MCF 10A (cell line): Measurements from ENCODE around the gene CAVIN1. TPM values are rescaled to one million over a fixed set of nuclear protein-coding genes. Genes with fewer than 3 reads are reported as not detected.
"Not testable (repeated sequence)": the region's sequence is repeated elsewhere in the genome, so short reads cannot be mapped to it uniquely, and the experiment has no call there.

Experiments used
- BruUV-seq: library from RNA; stranded (reverse); fragments of 400-500 nt; replicated peaks from 2 replicates; lab custom pipeline; 2021; lab: Mats Ljungman, UMichigan
- CTCF ChIA-PET: fragments of 300-600 bp; sonication (Branson Sonifier 250); formaldehyde crosslinking; extraction: SDS; loops from one replicate; lab custom pipeline; 2021; ENCODE audit warnings: antibody characterized with exemption, inconsistent platforms; lab: Yijun Ruan, JAX
- POLR2A ChIA-PET: fragments of 300-600, 350-650 bp; sonication (Branson Sonifier 250); formaldehyde crosslinking; extraction: SDS; loops from one replicate; lab custom pipeline; 2020; ENCODE audit warnings: antibody characterized with exemption, inconsistent platforms; lab: Yijun Ruan, JAX
- DNase-seq: peaks from one replicate; pipeline ENCODE4 v3.0.0-alpha.2; 2018; ENCODE audit not compliant: unreplicated experiment
- H3K27ac Mint-ChIP-seq: one replicate; pipeline ENCODE4 v1.8.0; 2022; ENCODE audit warnings: mild to moderate bottlenecking, low read depth, mixed read lengths; ENCODE audit not compliant: unreplicated experiment
- H3K27me3 Mint-ChIP-seq: one replicate; pipeline ENCODE4 v1.8.0; 2022; ENCODE audit warnings: mixed read lengths; ENCODE audit not compliant: insufficient read depth, unreplicated experiment
- H3K36me3 Mint-ChIP-seq: one replicate; pipeline ENCODE4 v1.8.0; 2022; ENCODE audit warnings: mild to moderate bottlenecking, moderate library complexity, mixed read lengths; ENCODE audit not compliant: insufficient read depth, unreplicated experiment
- H3K4me1 Mint-ChIP-seq: one replicate; pipeline ENCODE4 v1.8.0; 2022; ENCODE audit warnings: mixed read lengths; ENCODE audit not compliant: insufficient read depth, unreplicated experiment
- H3K4me3 Mint-ChIP-seq: one replicate; pipeline ENCODE4 v1.8.0; 2022; ENCODE audit warnings: mild to moderate bottlenecking, moderate library complexity, mixed read lengths; ENCODE audit not compliant: unreplicated experiment
- H3K9me3 Mint-ChIP-seq: one replicate; pipeline ENCODE4 v1.8.0; 2022; ENCODE audit warnings: mixed read lengths; ENCODE audit not compliant: unreplicated experiment
- intact Hi-C: fragments of 100-400 bp; cut with micrococcal nuclease; formaldehyde crosslinking; loops from 2 replicates; pipeline ENCODE4 v1.14.1; 2022
- total RNA-seq: library from RNA; stranded (reverse); gene quantifications from 2 replicates; pipeline ENCODE4 v1.2.3, GENCODE V29; 2022
- TF ChIP-seq, protein P1 (sequence below): fragments of 200-600 bp; IDR thresholded peaks from one replicate; pipeline ENCODE4 v1.8.0; 2022; ENCODE audit warnings: antibody characterized with exemption, mild to moderate bottlenecking; ENCODE audit not compliant: unreplicated experiment

The CAVIN1 gene
- total RNA-seq, 1 experiment from 2014 or later = 143 TPM

DNA sequence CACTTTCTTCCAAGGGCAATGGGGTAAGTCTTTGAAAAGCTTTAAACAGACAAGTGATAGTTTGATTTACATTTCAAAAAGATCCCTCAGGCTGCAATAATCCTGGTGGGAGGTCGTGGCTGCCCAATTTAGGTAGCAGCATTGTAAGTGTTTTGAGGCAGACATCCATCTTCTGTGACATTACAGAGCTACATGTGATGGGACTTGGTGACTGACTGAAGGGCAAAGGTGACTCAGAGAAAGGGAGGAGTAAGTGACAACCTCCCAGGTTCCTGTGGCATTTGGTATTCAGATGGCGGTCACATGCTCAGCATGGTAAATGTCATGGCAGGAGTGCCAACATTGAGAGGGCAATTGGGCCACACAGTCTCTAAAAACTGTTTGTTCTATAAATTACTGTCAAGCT, 61.3 kb downstream of the CAVIN1 start:
- no TSS peak for BruUV-seq
- Mint-ChIP-seq H3K4me1 (peaks cover 39% of the 10 kb centered on the region), H3K27me3 (no peaks in the 10 kb centered on the region), H3K4me3 (no peak overlapping the region), H3K36me3 (peaks cover 31% of the 10 kb centered on the region), H3K9me3 (no peaks in the 10 kb centered on the region), H3K27ac (peak overlapping the region; percentile 51)
- ChIA-PET POLR2A (interaction anchor here (0.6 kb wide), 1 partner anchor 442 kb away, joined by 3 read pairs; no protein-coding TSS in a partner anchor), CTCF (interaction anchor here (0.6 to 1.0 kb wide), 6 partner anchors 9 to 127 kb away, joined by 3 to 7 read pairs (median 4); no protein-coding TSS in a partner anchor)
- intact Hi-C loops = no loop called here
- TF ChIP-seq, protein P1, sequence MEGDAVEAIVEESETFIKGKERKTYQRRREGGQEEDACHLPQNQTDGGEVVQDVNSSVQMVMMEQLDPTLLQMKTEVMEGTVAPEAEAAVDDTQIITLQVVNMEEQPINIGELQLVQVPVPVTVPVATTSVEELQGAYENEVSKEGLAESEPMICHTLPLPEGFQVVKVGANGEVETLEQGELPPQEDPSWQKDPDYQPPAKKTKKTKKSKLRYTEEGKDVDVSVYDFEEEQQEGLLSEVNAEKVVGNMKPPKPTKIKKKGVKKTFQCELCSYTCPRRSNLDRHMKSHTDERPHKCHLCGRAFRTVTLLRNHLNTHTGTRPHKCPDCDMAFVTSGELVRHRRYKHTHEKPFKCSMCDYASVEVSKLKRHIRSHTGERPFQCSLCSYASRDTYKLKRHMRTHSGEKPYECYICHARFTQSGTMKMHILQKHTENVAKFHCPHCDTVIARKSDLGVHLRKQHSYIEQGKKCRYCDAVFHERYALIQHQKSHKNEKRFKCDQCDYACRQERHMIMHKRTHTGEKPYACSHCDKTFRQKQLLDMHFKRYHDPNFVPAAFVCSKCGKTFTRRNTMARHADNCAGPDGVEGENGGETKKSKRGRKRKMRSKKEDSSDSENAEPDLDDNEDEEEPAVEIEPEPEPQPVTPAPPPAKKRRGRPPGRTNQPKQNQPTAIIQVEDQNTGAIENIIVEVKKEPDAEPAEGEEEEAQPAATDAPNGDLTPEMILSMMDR = no peak
- no peak for DNase-seq

DNA sequence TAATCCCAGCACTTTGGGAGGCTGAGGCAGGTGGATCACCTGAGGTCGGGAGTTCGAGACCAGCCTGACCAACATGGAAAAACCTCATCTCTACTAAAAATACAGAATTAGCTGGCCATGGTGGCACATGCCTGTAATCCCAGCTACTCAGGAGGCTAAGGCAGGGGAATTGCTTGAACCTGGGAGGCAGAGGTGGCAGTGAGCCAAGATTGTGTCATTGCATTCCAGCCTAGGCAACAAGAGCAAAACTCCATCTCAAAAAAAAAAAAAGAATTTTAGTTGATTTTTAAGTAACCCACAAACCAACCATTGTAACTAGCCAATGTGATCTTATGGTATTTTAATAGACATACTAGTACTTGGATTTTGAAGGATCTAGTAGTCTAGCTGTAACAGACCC, 62.7 kb downstream of the CAVIN1 start:
- H3K27ac Mint-ChIP-seq, H3K4me3 Mint-ChIP-seq, H3K27me3 Mint-ChIP-seq, intact Hi-C loops, H3K9me3 Mint-ChIP-seq, BruUV-seq, POLR2A ChIA-PET: not testable (repeated sequence)
- H3K36me3 Mint-ChIP-seq = peaks cover 29% of the 10 kb centered on the region
- peak; percentile 51 for DNase-seq
- peaks cover 28% of the 10 kb centered on the region for H3K4me1 Mint-ChIP-seq
- CTCF ChIA-PET = interaction anchor here (0.7 to 0.8 kb wide), 2 partner anchors 38 to 48 kb away, joined by 3 read pairs; no protein-coding TSS in a partner anchor

DNA sequence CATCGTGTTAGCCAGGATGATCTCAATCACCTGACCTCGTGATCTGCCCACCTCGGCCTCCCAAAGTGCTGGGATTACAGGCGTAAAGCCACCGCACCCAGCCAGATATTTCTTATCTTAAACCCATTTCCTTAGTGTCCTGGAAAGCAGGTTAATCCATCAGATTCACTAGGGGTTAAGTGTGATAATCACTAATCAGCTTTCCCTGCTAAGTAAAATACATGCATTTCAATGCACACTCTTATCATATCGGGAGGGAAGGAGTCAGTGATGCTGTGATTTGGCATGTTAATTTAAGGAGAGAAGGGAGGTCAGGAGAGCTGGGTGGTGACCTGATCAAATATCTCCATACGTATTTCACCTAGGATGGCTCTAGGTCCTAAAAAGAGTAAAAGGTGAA, 63.9 kb downstream of the CAVIN1 start:
- no peak overlapping the region for H3K27ac Mint-ChIP-seq
- H3K27me3 Mint-ChIP-seq = no peaks in the 10 kb centered on the region
- H3K4me1 Mint-ChIP-seq = peaks cover 25% of the 10 kb centered on the region
- intact Hi-C loops = no loop called here
- TF ChIP-seq, protein P1 = no peak
- ChIA-PET POLR2A (interaction anchor here (1.1 kb wide), 1 partner anchor 29 kb away, joined by 7 read pairs; the partner anchor contains the start of gene STAT3), CTCF (interaction anchor here (0.6 to 1.7 kb wide), 4 partner anchors 12 to 156 kb away, joined by 3 to 4 read pairs (median 4); no protein-coding TSS in a partner anchor)
- peaks cover 20% of the 10 kb centered on the region for H3K36me3 Mint-ChIP-seq
- DNase-seq = no peak
- no peaks in the 10 kb centered on the region for H3K9me3 Mint-ChIP-seq
- H3K4me3 Mint-ChIP-seq = no peak overlapping the region
- BruUV-seq = no TSS peak

DNA sequence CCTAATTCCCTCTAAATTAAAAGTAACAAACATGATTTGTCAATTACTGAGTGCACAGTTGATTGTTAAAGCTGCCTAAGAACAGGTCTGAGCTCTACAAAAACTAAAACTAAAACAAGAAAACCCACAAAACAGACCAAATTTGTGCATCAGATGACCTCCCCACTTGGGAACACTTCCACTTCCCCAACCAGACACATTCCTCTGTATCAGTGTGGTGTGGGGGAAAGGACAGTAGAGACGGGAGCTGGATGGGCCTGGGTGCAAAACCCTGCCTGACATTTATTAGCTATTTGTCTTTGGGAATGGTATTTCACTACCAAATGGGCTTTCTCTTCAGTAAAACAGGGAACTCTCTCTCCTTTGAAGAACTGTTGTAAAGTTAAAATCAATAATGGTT, 64.6 kb downstream of the CAVIN1 start:
- POLR2A ChIA-PET = interaction anchor here (0.9 to 1.4 kb wide), 2 partner anchors 10 to 51 kb away, joined by 3 to 4 read pairs; no protein-coding TSS in a partner anchor
- Mint-ChIP-seq H3K4me1 (peaks cover 18% of the 10 kb centered on the region), H3K4me3 (no peak overlapping the region), H3K27ac (no peak overlapping the region), H3K9me3 (no peaks in the 10 kb centered on the region), H3K36me3 (peaks cover 19% of the 10 kb centered on the region), H3K27me3 (no peaks in the 10 kb centered on the region)
- TF ChIP-seq, protein P1 = no peak
- intact Hi-C loops = no loop called here
- CTCF ChIA-PET = interaction anchor here (0.8 to 1.7 kb wide), 4 partner anchors 13 to 49 kb away, joined by 3 to 4 read pairs (median 3); no protein-coding TSS in a partner anchor
- no peak for DNase-seq
- no TSS peak for BruUV-seq
